ENCODE measurements around the gene CERK.
A peak's percentile ranks its signal among the peaks of the same experiment; 100 is the strongest.

Gene CERK

GRCh38 chr22:46739094-46739870 lies 1.2 kb upstream of the CERK start:
- Histone ChIP-seq H3K27me3 (replicated peaks; ENCODE audit: control insufficient read depth, insufficient read depth, low read length) (no peaks in the 10 kb centered on the region), H3K36me3 (ENCODE audit: control insufficient read depth, insufficient read depth, low read length) (no peaks in the 10 kb centered on the region), H3K4me3 (replicated peaks; ENCODE audit: low read depth, low read length) (no peak overlapping the region)
- peak; percentile 48 for DNase-seq (ENCODE audit: extremely low read depth, insufficient read length)
- TF ChIP-seq, protein P1, sequence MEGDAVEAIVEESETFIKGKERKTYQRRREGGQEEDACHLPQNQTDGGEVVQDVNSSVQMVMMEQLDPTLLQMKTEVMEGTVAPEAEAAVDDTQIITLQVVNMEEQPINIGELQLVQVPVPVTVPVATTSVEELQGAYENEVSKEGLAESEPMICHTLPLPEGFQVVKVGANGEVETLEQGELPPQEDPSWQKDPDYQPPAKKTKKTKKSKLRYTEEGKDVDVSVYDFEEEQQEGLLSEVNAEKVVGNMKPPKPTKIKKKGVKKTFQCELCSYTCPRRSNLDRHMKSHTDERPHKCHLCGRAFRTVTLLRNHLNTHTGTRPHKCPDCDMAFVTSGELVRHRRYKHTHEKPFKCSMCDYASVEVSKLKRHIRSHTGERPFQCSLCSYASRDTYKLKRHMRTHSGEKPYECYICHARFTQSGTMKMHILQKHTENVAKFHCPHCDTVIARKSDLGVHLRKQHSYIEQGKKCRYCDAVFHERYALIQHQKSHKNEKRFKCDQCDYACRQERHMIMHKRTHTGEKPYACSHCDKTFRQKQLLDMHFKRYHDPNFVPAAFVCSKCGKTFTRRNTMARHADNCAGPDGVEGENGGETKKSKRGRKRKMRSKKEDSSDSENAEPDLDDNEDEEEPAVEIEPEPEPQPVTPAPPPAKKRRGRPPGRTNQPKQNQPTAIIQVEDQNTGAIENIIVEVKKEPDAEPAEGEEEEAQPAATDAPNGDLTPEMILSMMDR (IDR thresholded peaks at IDR 0.05; ENCODE audit: insufficient read depth, low read length, poor library complexity, severe bottlenecking) = peak; percentile 25

- DNase-seq (ENCODE audit: extremely low read depth, insufficient read length) = no peak
- TF ChIP-seq, protein P1 (IDR thresholded peaks at IDR 0.05; ENCODE audit: insufficient read depth, low read length, poor library complexity, severe bottlenecking) = no peak
- Histone ChIP-seq H3K36me3 (ENCODE audit: control insufficient read depth, insufficient read depth, low read length) (no peaks in the 10 kb centered on the region), H3K4me3 (replicated peaks; ENCODE audit: low read depth, low read length) (peak overlapping the region; percentile 75), H3K27me3 (replicated peaks; ENCODE audit: control insufficient read depth, insufficient read depth, low read length) (no peaks in the 10 kb centered on the region)
Observed at GRCh38 chr22:46738647-46739093, 618 bp upstream of the CERK start.

GRCh38 chr22:46737105-46737975 lies 712 bp downstream of the CERK start:
- no peaks in the 10 kb centered on the region for H3K36me3 ChIP-seq (ENCODE audit: control insufficient read depth, insufficient read depth, low read length)
- H3K27me3 ChIP-seq (replicated peaks; ENCODE audit: control insufficient read depth, insufficient read depth, low read length) = no peaks in the 10 kb centered on the region
- H3K4me3 ChIP-seq (replicated peaks; ENCODE audit: low read depth, low read length) = peak overlapping the region; percentile 75
- TF ChIP-seq, protein P1 (IDR thresholded peaks at IDR 0.05; ENCODE audit: insufficient read depth, low read length, poor library complexity, severe bottlenecking) = peak; percentile 8
- peak; percentile 69 for DNase-seq (ENCODE audit: extremely low read depth, insufficient read length)

DNA sequence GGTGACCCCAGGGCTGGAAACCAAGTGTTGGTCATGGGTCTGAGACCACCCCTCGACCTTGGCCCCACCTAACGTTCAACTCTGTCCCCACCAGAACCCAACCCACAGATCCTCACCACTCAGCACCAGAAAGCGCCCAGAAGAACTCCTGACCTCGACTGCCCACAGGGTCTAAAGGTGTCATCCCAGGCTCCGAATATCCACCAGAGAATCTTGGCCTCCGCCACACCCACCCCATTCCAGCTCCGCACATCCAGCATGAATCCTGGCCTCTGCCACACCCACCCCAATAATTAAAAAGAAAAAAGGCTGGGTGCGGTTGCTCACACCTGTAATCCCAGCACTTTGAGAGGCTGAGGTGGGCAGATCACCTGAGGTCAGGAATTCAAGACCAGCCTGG lies 1.3 kb downstream of the CERK start:
- peak overlapping the region; percentile 75 for H3K4me3 ChIP-seq (replicated peaks; ENCODE audit: low read depth, low read length)
- DNase-seq (ENCODE audit: extremely low read depth, insufficient read length) = no peak
- no peaks in the 10 kb centered on the region; the same call in 1 of the 2 replicates for H3K36me3 ChIP-seq (ENCODE audit: control insufficient read depth, insufficient read depth, low read length)
- H3K27me3 ChIP-seq (replicated peaks; ENCODE audit: control insufficient read depth, insufficient read depth, low read length) = no peaks in the 10 kb centered on the region
- TF ChIP-seq, protein P1 (IDR thresholded peaks at IDR 0.05; ENCODE audit: insufficient read depth, low read length, poor library complexity, severe bottlenecking) = no peak

DNA sequence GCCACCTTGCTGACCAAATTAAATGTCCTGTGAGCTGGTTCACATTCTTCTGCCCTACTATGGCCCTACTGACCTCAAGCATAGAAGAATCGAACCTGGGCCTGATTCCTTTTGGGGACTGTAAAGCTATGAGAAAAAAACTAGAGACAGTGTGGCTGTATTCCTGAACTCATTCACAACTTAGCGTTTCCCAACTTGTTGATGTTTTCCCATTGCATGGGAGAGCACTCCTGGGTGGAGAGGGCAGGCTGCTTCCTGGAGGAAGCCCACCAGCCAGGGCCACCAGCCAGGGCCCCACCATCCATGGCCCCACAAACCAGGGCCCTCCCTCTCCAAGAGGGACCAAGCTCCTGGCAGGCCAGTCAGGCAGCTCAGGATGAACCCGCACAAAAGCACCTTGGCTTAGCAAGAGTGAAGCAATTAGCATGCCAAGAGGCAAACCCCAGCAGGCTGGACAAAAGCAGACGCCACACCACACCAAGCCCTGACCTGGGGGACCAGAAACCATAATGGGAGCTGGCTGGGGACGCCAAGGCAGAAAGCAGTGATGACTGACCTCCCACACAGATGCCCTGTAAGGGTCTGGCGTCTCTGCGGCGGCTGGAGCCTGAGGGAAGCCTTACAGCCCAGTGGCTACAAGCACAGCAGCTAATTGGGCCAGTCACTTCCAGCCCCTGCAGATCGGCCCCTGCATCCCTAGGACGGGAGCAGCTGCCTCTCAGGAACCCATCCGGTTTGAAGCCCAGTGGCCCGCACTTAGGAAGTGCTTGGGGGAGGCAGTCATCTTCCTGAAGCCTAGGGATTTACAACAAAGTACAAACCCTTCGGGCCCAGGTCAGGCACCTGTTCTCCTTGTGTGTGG lies 2.1 kb downstream of the CERK start:
- TF ChIP-seq, protein P1 (IDR thresholded peaks at IDR 0.05; ENCODE audit: insufficient read depth, low read length, poor library complexity, severe bottlenecking) = no peak
- Histone ChIP-seq H3K36me3 (ENCODE audit: control insufficient read depth, insufficient read depth, low read length) (no peaks in the 10 kb centered on the region; the same call in 1 of the 2 replicates), H3K4me3 (replicated peaks; ENCODE audit: low read depth, low read length) (peak overlapping the region; percentile 75), H3K27me3 (replicated peaks; ENCODE audit: control insufficient read depth, insufficient read depth, low read length) (no peaks in the 10 kb centered on the region)
- DNase-seq (ENCODE audit: extremely low read depth, insufficient read length) = no peak
